SK-N-SH (cell line): ENCODE measurements around the gene BARHL2. TPM values are rescaled to one million over a fixed set of nuclear protein-coding genes. Genes with fewer than 3 reads are reported as not detected.

ENCODE experiments used
- CTCF ChIA-PET: fragments of 300-600, 350-600 bp; formaldehyde crosslinking; extraction: SDS; loops from one replicate; lab custom pipeline; 2021; lab: Yijun Ruan, JAX
- POLR2A ChIA-PET: fragments of 350-600 bp; sonication (Branson Sonifier 250); formaldehyde crosslinking; extraction: SDS; loops from one replicate; lab custom pipeline; 2020; ENCODE audit warnings: antibody characterized with exemption, inconsistent platforms; lab: Yijun Ruan, JAX
- DNase-seq: peaks from one replicate; pipeline ENCODE4 v3.0.0; 2012
- H2AFZ ChIP-seq: fragments of 200-600 bp; sonication (generic); 2 replicates; pipeline ENCODE4 v1.8.1; 2016; ENCODE audit warnings: antibody characterized with exemption, mild to moderate bottlenecking, low read depth
- H3F3A ChIP-seq: fragments of 200-600 bp; sonication (generic); replicated peaks from 2 replicates; pipeline ENCODE3; 2016; ENCODE audit warnings: antibody characterized with exemption, mild to moderate bottlenecking; ENCODE audit not compliant: insufficient read depth
- H3K27ac ChIP-seq, 2 experiments: fragments of 200-500 bp in 1 of 2; fragments of 200-600 bp in 1 of 2; sonication (Bioruptor generic) in 1 of 2; sonication (generic), shearing (Covaris generic) in 1 of 2; 2 replicates each; pipeline versions ENCODE4 v1.5.1 to v1.6.1; 2014 to 2016; ENCODE audit warnings: low read depth in 2 of 2, inconsistent platforms in 1 of 2, low read length in 1 of 2, mild to moderate bottlenecking in 1 of 2, mixed read lengths in 1 of 2
- H3K27me3 ChIP-seq: fragments of 200-600 bp; sonication (generic), shearing (Covaris generic); 2 replicates; pipeline ENCODE4 v1.6.1; 2016; ENCODE audit warnings: mixed run types; ENCODE audit not compliant: insufficient read depth
- H3K36me3 ChIP-seq, 2 experiments: fragments of 200-500 bp in 1 of 2; fragments of 200-600 bp in 1 of 2; sonication (Bioruptor generic) in 1 of 2; sonication (generic) in 1 of 2; replicated peaks in 1 of 2; 2 replicates each; pipeline versions ENCODE3 to v1.5.1; 2014 to 2016; ENCODE audit warnings: low read length in 1 of 2, mild to moderate bottlenecking in 1 of 2; ENCODE audit not compliant: insufficient read depth in 2 of 2, control insufficient read depth in 1 of 2
- H3K4me1 ChIP-seq, 2 experiments: fragments of 200-500 bp in 1 of 2; fragments of 200-600 bp in 1 of 2; sonication (Bioruptor generic) in 1 of 2; sonication (generic), shearing (Covaris generic) in 1 of 2; 2 replicates each; pipeline versions ENCODE4 v1.5.1 to v1.6.1; 2014 to 2016; ENCODE audit warnings: low read depth in 1 of 2, low read length in 1 of 2, mixed run types in 1 of 2; ENCODE audit not compliant: insufficient read depth in 2 of 2, control insufficient read depth in 1 of 2
- H3K4me2 ChIP-seq: fragments of 200-600 bp; sonication (generic), shearing (Covaris generic); 2 replicates; pipeline ENCODE4 v1.6.1; 2017; ENCODE audit warnings: mixed run types
- H3K4me3 ChIP-seq, 2 experiments: fragments of 200-500 bp in 1 of 2; fragments of 200-600 bp in 1 of 2; sonication (Bioruptor generic) in 1 of 2; sonication (generic), shearing (Covaris generic) in 1 of 2; 2 replicates each; pipeline versions ENCODE4 v1.5.1 to v1.8.1; 2014 to 2016; ENCODE audit warnings: low read depth in 2 of 2, inconsistent platforms in 1 of 2, low read length in 1 of 2, mild to moderate bottlenecking in 1 of 2, mixed read lengths in 1 of 2, moderate library complexity in 1 of 2
- H3K79me2 ChIP-seq: fragments of 200-600 bp; sonication (generic); 2 replicates; pipeline ENCODE4 v1.8.1; 2017; ENCODE audit warnings: mild to moderate bottlenecking; ENCODE audit not compliant: insufficient read depth
- H3K9ac ChIP-seq: fragments of 200-600 bp; sonication (generic); 2 replicates; pipeline ENCODE4 v1.6.1; 2017; ENCODE audit warnings: mixed run types
- H3K9me2 ChIP-seq: fragments of 200-600 bp; sonication (generic); 2 replicates; pipeline ENCODE4 v1.6.1; 2017; ENCODE audit warnings: mixed run types
- H3K9me3 ChIP-seq: fragments of 200-600 bp; sonication (generic); 2 replicates; pipeline ENCODE4 v1.6.1; 2017; ENCODE audit warnings: mixed run types, mild to moderate bottlenecking, moderate library complexity
- H4K20me1 ChIP-seq: fragments of 200-600 bp; sonication (generic); 2 replicates; pipeline ENCODE4 v1.6.1; 2017; ENCODE audit warnings: mild to moderate bottlenecking, mixed run types; ENCODE audit not compliant: insufficient read depth
- CTCF ChIP-seq: fragments of 200-600 bp; sonication (generic); IDR thresholded peaks from 2 replicates; pipeline ENCODE4 v1.6.1; 2017; ENCODE audit warnings: antibody characterized with exemption, mild to moderate bottlenecking, moderate library complexity
- ELF1 ChIP-seq: IDR thresholded peaks from 2 replicates; pipeline ENCODE4 v1.4.0; 2012
- EP300 ChIP-seq, 2 experiments: IDR thresholded peaks; 2 replicates each; pipeline versions ENCODE4 v1.4.0 to v1.6.1; 2012; ENCODE audit warnings: borderline replicate concordance in 1 of 2, low read depth in 1 of 2, low read length in 1 of 2
- EZH2phosphoT487 ChIP-seq: fragments of 200-600 bp; sonication (generic); IDR thresholded peaks from 2 replicates; pipeline ENCODE4 v1.6.1; 2017; ENCODE audit warnings: low read depth, mixed run types, mild to moderate bottlenecking, antibody characterized with exemption, moderate library complexity, borderline replicate concordance
- FOSL2 ChIP-seq: IDR thresholded peaks from 2 replicates; pipeline ENCODE4 v1.4.0; 2012; ENCODE audit warnings: low read depth, mild to moderate bottlenecking, moderate library complexity, borderline replicate concordance
- RXRA ChIP-seq: IDR thresholded peaks from 2 replicates; pipeline ENCODE4 v1.4.0; 2012; ENCODE audit warnings: low read depth, mild to moderate bottlenecking, borderline replicate concordance
- TEAD4 ChIP-seq: IDR thresholded peaks from 2 replicates; pipeline ENCODE4 v1.4.0; 2012; ENCODE audit warnings: mild to moderate bottlenecking, borderline replicate concordance; ENCODE audit not compliant: insufficient read depth
- USF1 ChIP-seq: IDR thresholded peaks from 2 replicates; pipeline ENCODE4 v1.4.0; 2012; ENCODE audit warnings: low read depth, borderline replicate concordance
- USF2 ChIP-seq: fragments of 150-350 bp; IDR thresholded peaks from 2 replicates; pipeline ENCODE4 v1.6.1; 2017; ENCODE audit warnings: antibody characterized with exemption, low read length, low read depth, borderline replicate concordance
- WGBS: methylation state at CpG from one replicate; pipeline ENCODE4 v1.1.6; 2017; ENCODE audit warnings: low lambda C conversion rate; 5-methylcytosine and 5-hydroxymethylcytosine counted together
- polyA plus RNA-seq, 3 experiments: library from polyadenylated mRNA; depleted of rRNA; stranded (reverse); fragments of >200 nt; gene quantifications; 2 replicates each; pipeline ENCODE4 v1.2.3, GENCODE V29; 2012

The BARHL2 gene
- polyA plus RNA-seq, 1 of the 3 experiments (the other 2 are of a cell fraction) = not detected

- TF ChIP-seq USF1 = no peak
- no peak for TF ChIP-seq USF2
- TF ChIP-seq FOSL2 = no peak
Observed at GRCh38 chr1:90726986-90727480, 9.9 kb upstream of the BARHL2 start (continued).

GRCh38 chr1:90726425-90726985 lies 9.4 kb upstream of the BARHL2 start:
- Histone ChIP-seq H3K27ac (no peak overlapping the region), H4K20me1 (no peaks in the 10 kb centered on the region), H3K27me3 (peaks cover 100% of the 10 kb centered on the region), H3F3A (peaks cover 6% of the 10 kb centered on the region), H3K4me3 (no peak overlapping the region), H2AFZ (no peak overlapping the region), H3K9ac (no peak overlapping the region), H3K4me2 (peak overlapping the region; percentile 82; the same call in 1 of the 2 replicates), H3K4me1 (peaks cover 3 to 15% of the 10 kb centered on the region in 2 experiments; a peak in 2 of 4 replicates), H3K9me3 (no peaks in the 10 kb centered on the region), H3K9me2 (no peaks in the 10 kb centered on the region), H3K36me3 (no peaks in the 10 kb centered on the region), H3K79me2 (no peaks in the 10 kb centered on the region)
- TF ChIP-seq ELF1 (no peak), FOSL2 (no peak), RXRA (no peak), EP300 (IDR thresholded peaks at IDR 0.05; ENCODE audit: borderline replicate concordance in 1 of 2, low read depth in 1 of 2, low read length in 1 of 2) (no peak)
- DNase-seq = no peak
- ChIA-PET CTCF (interaction anchor here (1.0 to 1.8 kb wide), 4 partner anchors 35 to 440 kb away, joined by 4 to 7 read pairs (median 5); no protein-coding TSS in a partner anchor), POLR2A (interaction anchor here (1.1 kb wide), 1 partner anchor 125 kb away, joined by 3 read pairs; no protein-coding TSS in a partner anchor)
- WGBS = 23% methylated on average over 13 of the region's 28 CpGs

GRCh38 chr1:90725657-90726424 lies 8.7 kb upstream of the BARHL2 start:
- H3K4me3 ChIP-seq = peak overlapping the region; percentile 9 to 41; a peak in 2 of 4 replicates
- no peaks in the 10 kb centered on the region for H4K20me1 ChIP-seq
- no peaks in the 10 kb centered on the region for H3K36me3 ChIP-seq
- peak overlapping the region; percentile 64; the same call in 1 of the 2 replicates for H2AFZ ChIP-seq
- H3K79me2 ChIP-seq = no peaks in the 10 kb centered on the region
- no peaks in the 10 kb centered on the region for H3K9me3 ChIP-seq
- no peak overlapping the region for H3K9ac ChIP-seq
- POLR2A ChIA-PET = interaction anchor here (1.1 kb wide), 1 partner anchor 125 kb away, joined by 3 read pairs; no protein-coding TSS in a partner anchor
- peak overlapping the region; percentile 82 for H3K4me2 ChIP-seq
- H3K27ac ChIP-seq = no peak overlapping the region
- no peaks in the 10 kb centered on the region for H3K9me2 ChIP-seq
- peaks cover 3 to 15% of the 10 kb centered on the region in 2 experiments; a peak in 2 of 4 replicates for H3K4me1 ChIP-seq
- TF ChIP-seq CTCF (peak; percentile 11; the same call in 1 of the 2 replicates), EZH2phosphoT487 (peak; percentile 86; the same call in 1 of the 2 replicates), TEAD4 (no peak), EP300 (IDR thresholded peaks at IDR 0.05; ENCODE audit: borderline replicate concordance in 1 of 2, low read depth in 1 of 2, low read length in 1 of 2) (no peak)
- peaks cover 4% of the 10 kb centered on the region for H3F3A ChIP-seq
- WGBS = 19% methylated on average over 24 of the region's 44 CpGs
- peak; percentile 57 for DNase-seq
- CTCF ChIA-PET = interaction anchor here (1.0 to 1.8 kb wide), 5 partner anchors 9 to 440 kb away, joined by 3 to 7 read pairs (median 4); partner anchors contain the start of gene BARHL2
- peaks cover 96% of the 10 kb centered on the region for H3K27me3 ChIP-seq
